ENCODE results near the gene KRTAP6-1.

Gene KRTAP6-1

DNA sequence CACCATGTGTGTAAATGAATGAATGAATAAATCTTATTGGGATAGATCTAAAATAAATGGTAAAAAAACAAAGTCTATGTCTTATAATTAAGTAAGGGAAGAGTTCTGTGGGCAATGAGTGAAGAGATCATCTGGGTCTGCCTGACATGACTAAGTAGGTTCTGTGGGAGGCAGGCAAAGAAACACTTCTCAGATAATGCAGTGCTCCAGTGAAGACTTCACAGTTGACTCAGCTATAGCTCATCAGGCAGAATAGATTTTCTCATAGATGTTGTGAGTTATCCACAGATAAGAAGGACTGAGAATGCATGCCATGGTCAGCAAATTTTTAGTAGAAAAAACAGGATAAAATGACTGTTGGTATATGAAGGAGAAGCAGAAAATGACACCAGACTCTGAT, 36.0 kb downstream of the KRTAP6-1 start:
- no peak for DNase-seq (ENCODE audit: low read depth, low spot score)

- DNase-seq (ENCODE audit: low read depth, low spot score), result no peak
These were observed 46.1 kb downstream of the KRTAP6-1 start for GRCh38 chr21:30567617-30568016.

- no peak for DNase-seq (ENCODE audit: low read depth, low spot score)
These were observed 50.1 kb downstream of the KRTAP6-1 start for GRCh38 chr21:30563630-30564029.
